ENCODE data around the gene SLC2A3. TPM values are rescaled to one million over a fixed set of nuclear protein-coding genes. Genes with fewer than 3 reads are reported as not detected.

SLC2A3 gene
- polyA plus RNA-seq, 1 donor: 17.5 TPM

Other genes with a start within 250 kb of the SLC2A3 start
- gene GDF3, start 240.4 kb downstream of the SLC2A3 start, polyA plus RNA-seq (ENCODE audit: insufficient read length): not detected
- gene DPPA3, start 224.8 kb downstream of the SLC2A3 start, polyA plus RNA-seq (ENCODE audit: insufficient read length): not detected
- gene CLEC4C, start 188.8 kb downstream of the SLC2A3 start, polyA plus RNA-seq (ENCODE audit: insufficient read length): not detected
- not detected for gene NANOGNB, start 171.0 kb downstream of the SLC2A3 start, polyA plus RNA-seq (ENCODE audit: insufficient read length)
- gene NANOG, start 146.8 kb downstream of the SLC2A3 start, polyA plus RNA-seq (ENCODE audit: insufficient read length): 0.61 TPM
- 0.59 TPM for gene SLC2A14, start 63.3 kb downstream of the SLC2A3 start, polyA plus RNA-seq (ENCODE audit: insufficient read length)
- gene FOXJ2, start 96.5 kb upstream of the SLC2A3 start, polyA plus RNA-seq (ENCODE audit: insufficient read length): 22.6 TPM
- 7.6 TPM for gene C3AR1, start 130.2 kb upstream of the SLC2A3 start, polyA plus RNA-seq (ENCODE audit: insufficient read length)
- gene NECAP1, start 146.1 kb upstream of the SLC2A3 start, polyA plus RNA-seq (ENCODE audit: insufficient read length): 22.8 TPM
- gene CLEC4A, start 187.4 kb upstream of the SLC2A3 start, polyA plus RNA-seq (ENCODE audit: insufficient read length): 2.7 TPM
- gene ZNF705A, start 220.8 kb upstream of the SLC2A3 start, polyA plus RNA-seq (ENCODE audit: insufficient read length): not detected